Stimulated activated CD4-positive, alpha-beta T cell treated with anti-CD3 and anti-CD28 coated beads, TNF-alpha, amount 100 ng/mL, for 24 hours (primary cell): ENCODE data around the gene LIN7A.

ENCODE experiments used
- DNase-seq, 3 experiments: peaks; one replicate each; pipeline ENCODE4 v3.0.0-alpha.2; 2020; ENCODE audit warnings: low read depth in 3 of 3

Gene LIN7A

GRCh38 chr12:80937391-80938238 is at the start of gene LIN7A:
Gene LIN7A, minus strand, starts transcription at chr12:80937934. Its CDS starts 212 bp downstream, at chr12:80937722.
- DNase-seq: no peak

GRCh38 chr12:80986224-80986623 is 48.5 kb upstream of the LIN7A start:
- DNase-seq: no peak

GRCh38 chr12:80979816-80980215 is 42.1 kb upstream of the LIN7A start:
- DNase-seq: no peak

GRCh38 chr12:80979251-80979650 is 41.5 kb upstream of the LIN7A start:
- no peak for DNase-seq

GRCh38 chr12:80977346-80977745 is 39.6 kb upstream of the LIN7A start:
- no peak for DNase-seq

GRCh38 chr12:80968326-80968725 is 30.6 kb upstream of the LIN7A start:
- DNase-seq: no peak

GRCh38 chr12:80967565-80967964 is 29.8 kb upstream of the LIN7A start:
- DNase-seq: no peak

- DNase-seq: no peak
Measured at GRCh38 chr12:80966001-80966400, 28.3 kb upstream of the LIN7A start.

GRCh38 chr12:80958162-80958561 is 20.4 kb upstream of the LIN7A start:
- no peak for DNase-seq

GRCh38 chr12:80954857-80955520 is 17.3 kb upstream of the LIN7A start:
- no peak for DNase-seq

GRCh38 chr12:80952443-80952842 is 14.7 kb upstream of the LIN7A start:
- no peak for DNase-seq

- no peak for DNase-seq
Measured at GRCh38 chr12:80946591-80946990, 8.9 kb upstream of the LIN7A start.

GRCh38 chr12:80943338-80943737 is 5.6 kb upstream of the LIN7A start:
- DNase-seq: no peak

- DNase-seq: no peak
Measured at GRCh38 chr12:80941916-80942315, 4.2 kb upstream of the LIN7A start.

GRCh38 chr12:80939231-80939950 is 1.7 kb upstream of the LIN7A start:
- no peak for DNase-seq

- no peak for DNase-seq
Measured at GRCh38 chr12:80938397-80938796, 663 bp upstream of the LIN7A start.

- no peak for DNase-seq
Measured at GRCh38 chr12:80936642-80937390, 918 bp downstream of the LIN7A start.

- no peak for DNase-seq
Measured at GRCh38 chr12:80936353-80936641, 1.4 kb downstream of the LIN7A start.

- DNase-seq: no peak
Measured at GRCh38 chr12:80935111-80935510, 2.6 kb downstream of the LIN7A start.

GRCh38 chr12:80925983-80926382 is 11.8 kb downstream of the LIN7A start:
- no peak for DNase-seq

GRCh38 chr12:80925237-80925636 is 12.5 kb downstream of the LIN7A start:
- DNase-seq: no peak

- no peak for DNase-seq
Measured at GRCh38 chr12:80924437-80924836, 13.3 kb downstream of the LIN7A start.
